ENCODE data around the gene ALAS1.
"Not testable (repeated sequence)": the region's sequence is repeated elsewhere in the genome, so short reads cannot be mapped to it uniquely, and the experiment has no call there.

ALAS1 gene

GRCh38 chr3:52197842-52198625 is at the start of gene ALAS1:
Gene ALAS1 (plus strand): TSS chr3:52198160. CDS start chr3:52199242, 1,082 bp downstream.
- Histone ChIP-seq H3K27ac (ENCODE audit: low read length) (peak within 1 kb of the TSS; percentile 46), H3K9me3 (ENCODE audit: control insufficient read depth, low read depth, low read length) (no peaks in the 10 kb centered on the region), H3K9ac (ENCODE audit: low read length) (peak within 1 kb of the TSS; percentile 70), H3K36me3 (ENCODE audit: control insufficient read depth, low read depth, low read length) (peaks cover 24% of the 10 kb centered on the region), H3K4me3 (ENCODE audit: low read length) (peak within 1 kb of the TSS; percentile 90), H3K27me3 (ENCODE audit: control insufficient read depth, insufficient read depth, low read length) (no peaks in the 10 kb centered on the region), H3K4me1 (ENCODE audit: control insufficient read depth, low read depth, low read length) (peaks cover 6% of the 10 kb centered on the region)

- Histone ChIP-seq H3K4me1 (ENCODE audit: control insufficient read depth, low read depth, low read length) (no peaks in the 10 kb centered on the region), H3K36me3 (ENCODE audit: control insufficient read depth, low read depth, low read length) (peaks cover 39% of the 10 kb centered on the region), H3K4me3 (ENCODE audit: low read length) (no peak overlapping the region), H3K27ac (ENCODE audit: low read length) (no peak overlapping the region), H3K9me3 (ENCODE audit: control insufficient read depth, low read depth, low read length) (no peaks in the 10 kb centered on the region), H3K9ac (ENCODE audit: low read length) (no peak overlapping the region), H3K27me3 (ENCODE audit: control insufficient read depth, insufficient read depth, low read length) (no peaks in the 10 kb centered on the region)
These were observed 48.9 kb upstream of the ALAS1 start for GRCh38 chr3:52149021-52149420.

GRCh38 chr3:52149726-52150125 is 48.2 kb upstream of the ALAS1 start:
- Histone ChIP-seq H3K9ac (ENCODE audit: low read length) (no peak overlapping the region), H3K4me1 (ENCODE audit: control insufficient read depth, low read depth, low read length) (peaks cover under 1% of the 10 kb centered on the region), H3K4me3 (ENCODE audit: low read length) (no peak overlapping the region), H3K27ac (ENCODE audit: low read length) (no peak overlapping the region), H3K9me3 (ENCODE audit: control insufficient read depth, low read depth, low read length) (no peaks in the 10 kb centered on the region), H3K27me3 (ENCODE audit: control insufficient read depth, insufficient read depth, low read length) (no peaks in the 10 kb centered on the region), H3K36me3 (ENCODE audit: control insufficient read depth, low read depth, low read length) (peaks cover 39% of the 10 kb centered on the region)

GRCh38 chr3:52150357-52150756 is 47.6 kb upstream of the ALAS1 start:
- Histone ChIP-seq H3K9me3 (ENCODE audit: control insufficient read depth, low read depth, low read length) (no peaks in the 10 kb centered on the region), H3K27me3 (ENCODE audit: control insufficient read depth, insufficient read depth, low read length) (no peaks in the 10 kb centered on the region), H3K36me3 (ENCODE audit: control insufficient read depth, low read depth, low read length) (peaks cover 37% of the 10 kb centered on the region), H3K9ac (ENCODE audit: low read length) (no peak overlapping the region), H3K4me3 (ENCODE audit: low read length) (no peak overlapping the region), H3K27ac (ENCODE audit: low read length) (no peak overlapping the region), H3K4me1 (ENCODE audit: control insufficient read depth, low read depth, low read length) (peaks cover 3% of the 10 kb centered on the region)

GRCh38 chr3:52150860-52151259 is 47.1 kb upstream of the ALAS1 start:
- no peak overlapping the region for H3K9ac ChIP-seq (ENCODE audit: low read length)
- peaks cover 32% of the 10 kb centered on the region for H3K36me3 ChIP-seq (ENCODE audit: control insufficient read depth, low read depth, low read length)
- no peak overlapping the region for H3K4me3 ChIP-seq (ENCODE audit: low read length)
- H3K27ac ChIP-seq (ENCODE audit: low read length): no peak overlapping the region
- H3K4me1 ChIP-seq (ENCODE audit: control insufficient read depth, low read depth, low read length): peaks cover 3% of the 10 kb centered on the region
- H3K27me3 ChIP-seq (ENCODE audit: control insufficient read depth, insufficient read depth, low read length): no peaks in the 10 kb centered on the region
- H3K9me3 ChIP-seq (ENCODE audit: control insufficient read depth, low read depth, low read length): no peaks in the 10 kb centered on the region

- H3K9me3 ChIP-seq (ENCODE audit: control insufficient read depth, low read depth, low read length); H3K4me1 ChIP-seq (ENCODE audit: control insufficient read depth, low read depth, low read length); H3K9ac ChIP-seq (ENCODE audit: low read length); H3K4me3 ChIP-seq (ENCODE audit: low read length); H3K27me3 ChIP-seq (ENCODE audit: control insufficient read depth, insufficient read depth, low read length); H3K27ac ChIP-seq (ENCODE audit: low read length): not testable (repeated sequence)
- peaks cover 20% of the 10 kb centered on the region for H3K36me3 ChIP-seq (ENCODE audit: control insufficient read depth, low read depth, low read length)
These were observed 46.0 kb upstream of the ALAS1 start for GRCh38 chr3:52151991-52152390.

- no peaks in the 10 kb centered on the region for H3K9me3 ChIP-seq (ENCODE audit: control insufficient read depth, low read depth, low read length)
- H3K4me1 ChIP-seq (ENCODE audit: control insufficient read depth, low read depth, low read length): peaks cover 3% of the 10 kb centered on the region
- no peaks in the 10 kb centered on the region for H3K27me3 ChIP-seq (ENCODE audit: control insufficient read depth, insufficient read depth, low read length)
- H3K4me3 ChIP-seq (ENCODE audit: low read length): peak overlapping the region; percentile 81
- H3K9ac ChIP-seq (ENCODE audit: low read length): peak overlapping the region; percentile 68
- peak overlapping the region; percentile 18 for H3K27ac ChIP-seq (ENCODE audit: low read length)
- peaks cover 14% of the 10 kb centered on the region for H3K36me3 ChIP-seq (ENCODE audit: control insufficient read depth, low read depth, low read length)
These were observed 44.4 kb upstream of the ALAS1 start for GRCh38 chr3:52153389-52154096.

- Histone ChIP-seq H3K9ac (ENCODE audit: low read length) (peak within 1 kb of the TSS; percentile 68), H3K4me1 (ENCODE audit: control insufficient read depth, low read depth, low read length) (peaks cover 3% of the 10 kb centered on the region), H3K36me3 (ENCODE audit: control insufficient read depth, low read depth, low read length) (peaks cover 6% of the 10 kb centered on the region), H3K27me3 (ENCODE audit: control insufficient read depth, insufficient read depth, low read length) (no peaks in the 10 kb centered on the region), H3K4me3 (ENCODE audit: low read length) (peak within 1 kb of the TSS; percentile 81), H3K9me3 (ENCODE audit: control insufficient read depth, low read depth, low read length) (no peaks in the 10 kb centered on the region), H3K27ac (ENCODE audit: low read length) (peak within 1 kb of the TSS; percentile 95)
These were observed 43.5 kb upstream of the ALAS1 start, which contains the start of gene POC1A for GRCh38 chr3:52154135-52155094. Gene POC1A (minus strand): TSS chr3:52154423. CDS start chr3:52154372, 51 bp downstream.

GRCh38 chr3:52155912-52156311 is 42.0 kb upstream of the ALAS1 start:
- no peak overlapping the region for H3K27ac ChIP-seq (ENCODE audit: low read length)
- no peak overlapping the region for H3K4me3 ChIP-seq (ENCODE audit: low read length)

GRCh38 chr3:52159503-52159902 is 38.5 kb upstream of the ALAS1 start:
- Histone ChIP-seq H3K27me3 (ENCODE audit: control insufficient read depth, insufficient read depth, low read length) (no peaks in the 10 kb centered on the region), H3K4me3 (ENCODE audit: low read length) (no peak overlapping the region), H3K36me3 (ENCODE audit: control insufficient read depth, low read depth, low read length) (no peaks in the 10 kb centered on the region), H3K9me3 (ENCODE audit: control insufficient read depth, low read depth, low read length) (no peaks in the 10 kb centered on the region), H3K4me1 (ENCODE audit: control insufficient read depth, low read depth, low read length) (peaks cover 3% of the 10 kb centered on the region), H3K9ac (ENCODE audit: low read length) (no peak overlapping the region), H3K27ac (ENCODE audit: low read length) (no peak overlapping the region)

More at GRCh38 chr3:52155912-52156311, 42.0 kb upstream of the ALAS1 start:
- H3K4me1 ChIP-seq (ENCODE audit: control insufficient read depth, low read depth, low read length): peaks cover 3% of the 10 kb centered on the region
- H3K36me3 ChIP-seq (ENCODE audit: control insufficient read depth, low read depth, low read length): no peaks in the 10 kb centered on the region
- no peaks in the 10 kb centered on the region for H3K27me3 ChIP-seq (ENCODE audit: control insufficient read depth, insufficient read depth, low read length)
- no peak overlapping the region for H3K9ac ChIP-seq (ENCODE audit: low read length)
- H3K9me3 ChIP-seq (ENCODE audit: control insufficient read depth, low read depth, low read length): no peaks in the 10 kb centered on the region
